Dendritic cell treated with granulocyte-macrophage colony-stimulating factor and Interleukin-4, amounts not matched to agents 40 ng/mL and 50 ng/mL, for 4 days (primary cell): ENCODE measurements around the gene SLCO1B3.

Experiments used
- H3K27ac Mint-ChIP-seq: one replicate; pipeline ENCODE4 v1.8.0; 2022; ENCODE audit warnings: mild to moderate bottlenecking, mixed read lengths
- H3K27me3 Mint-ChIP-seq: one replicate; pipeline ENCODE4 v1.8.0; 2022; ENCODE audit warnings: mild to moderate bottlenecking, mixed read lengths
- H3K36me3 Mint-ChIP-seq: one replicate; pipeline ENCODE4 v1.8.0; 2022; ENCODE audit warnings: low read depth, mixed read lengths
- H3K4me1 Mint-ChIP-seq: one replicate; pipeline ENCODE4 v1.8.0; 2022; ENCODE audit warnings: low read depth, mixed read lengths
- H3K4me3 Mint-ChIP-seq: one replicate; pipeline ENCODE4 v1.8.0; 2022; ENCODE audit warnings: mild to moderate bottlenecking, moderate library complexity, mixed read lengths
- H3K9me3 Mint-ChIP-seq: one replicate; pipeline ENCODE4 v1.8.0; 2022; ENCODE audit warnings: mixed read lengths
- intact Hi-C: fragments of 100-400 bp; cut with micrococcal nuclease; formaldehyde crosslinking; loops from one replicate; pipeline ENCODE4 v1.15.0; 2022

SLCO1B3 gene

GRCh38 chr12:20950248-20950647, 139.7 kb downstream of the SLCO1B3 start:
- intact Hi-C loops: no loop called here
- no peaks in the 10 kb centered on the region for H3K36me3 Mint-ChIP-seq
- no peak overlapping the region for H3K4me3 Mint-ChIP-seq

DNA sequence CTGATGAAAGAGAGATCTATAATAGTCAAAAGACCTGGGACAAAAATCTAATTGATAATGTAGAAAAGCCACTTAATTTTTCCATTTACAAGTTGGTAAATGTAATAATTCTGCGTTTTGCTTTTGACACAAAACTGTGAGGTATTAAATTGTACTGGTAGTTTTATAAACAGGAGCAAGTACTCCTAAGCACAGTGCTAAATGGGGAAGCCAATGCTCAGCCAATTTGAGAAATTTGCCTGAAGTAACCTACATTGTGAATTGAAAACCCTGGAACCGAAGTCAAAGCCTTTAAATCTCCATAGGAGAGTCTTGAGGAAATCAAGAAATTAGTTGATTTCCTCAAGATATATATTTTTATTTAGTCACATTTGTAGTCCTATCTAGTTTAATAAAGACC, 152.8 kb downstream of the SLCO1B3 start:
- intact Hi-C loops: no loop called here
- H3K27ac Mint-ChIP-seq: no peak overlapping the region
- peaks cover 20% of the 10 kb centered on the region for H3K9me3 Mint-ChIP-seq
- H3K4me1 Mint-ChIP-seq: no peaks in the 10 kb centered on the region
- no peaks in the 10 kb centered on the region for H3K27me3 Mint-ChIP-seq
- no peaks in the 10 kb centered on the region for H3K36me3 Mint-ChIP-seq
- H3K4me3 Mint-ChIP-seq: no peak overlapping the region

More at GRCh38 chr12:20950248-20950647, 139.7 kb downstream of the SLCO1B3 start:
- Mint-ChIP-seq H3K27me3 (no peaks in the 10 kb centered on the region), H3K4me1 (no peaks in the 10 kb centered on the region), H3K9me3 (peaks cover 19% of the 10 kb centered on the region), H3K27ac (no peak overlapping the region)

- intact Hi-C loops: no loop called here
- no peaks in the 10 kb centered on the region for H3K36me3 Mint-ChIP-seq
- no peaks in the 10 kb centered on the region for H3K27me3 Mint-ChIP-seq
- H3K27ac Mint-ChIP-seq: no peak overlapping the region
- H3K9me3 Mint-ChIP-seq: peaks cover 16% of the 10 kb centered on the region
- no peaks in the 10 kb centered on the region for H3K4me1 Mint-ChIP-seq
- no peak overlapping the region for H3K4me3 Mint-ChIP-seq
Measured at GRCh38 chr12:20963762-20964161, 153.3 kb downstream of the SLCO1B3 start.
